Subcutaneous abdominal adipose tissue (tissue), 5 donors: ENCODE data around the gene SERPINB1.

Experiments
- H3K27ac ChIP-seq: one replicate; pipeline ENCODE4 v1.7.0; 2013; ENCODE audit warnings: low read depth, mild to moderate bottlenecking, inconsistent platforms, low read length, moderate library complexity
- H3K27me3 ChIP-seq, 5 donors: one replicate each; pipeline ENCODE4 v1.7.0; 2013; ENCODE audit warnings: low read length in 5 of 5, inconsistent platforms in 1 of 5; ENCODE audit not compliant: control insufficient read depth in 5 of 5, insufficient read depth in 4 of 5
- H3K36me3 ChIP-seq, 5 donors: one replicate each; pipeline ENCODE4 v1.7.0; 2013; ENCODE audit warnings: low read length in 5 of 5; ENCODE audit not compliant: control insufficient read depth in 5 of 5, insufficient read depth in 5 of 5
- H3K4me1 ChIP-seq, 5 donors: one replicate each; pipeline ENCODE4 v1.7.0; 2013; ENCODE audit warnings: low read length in 5 of 5, mild to moderate bottlenecking in 3 of 5, moderate library complexity in 1 of 5; ENCODE audit not compliant: control insufficient read depth in 5 of 5, insufficient read depth in 5 of 5
- H3K4me3 ChIP-seq, 5 donors: one replicate each; pipeline ENCODE4 v1.7.0; 2013; ENCODE audit warnings: low read length in 5 of 5, low read depth in 1 of 5
- H3K9ac ChIP-seq, 5 donors: one replicate each; pipeline ENCODE4 v1.7.0; 2013; ENCODE audit warnings: low read length in 5 of 5, mild to moderate bottlenecking in 4 of 5, moderate library complexity in 3 of 5
- H3K9me3 ChIP-seq, 5 donors: one replicate each; pipeline ENCODE4 v1.7.0; 2013; ENCODE audit warnings: low read length in 5 of 5; ENCODE audit not compliant: control insufficient read depth in 5 of 5
- donor health status: healthy.
- donor health status: healthy.
- donor health status: healthy.
- donor health status: healthy.
- donor health status: healthy.

Gene SERPINB1

GRCh38 chr6:2784930-2785329 lies 56.7 kb downstream of the SERPINB1 start:
- Histone ChIP-seq H3K9ac (no peak overlapping the region), H3K4me1 (no peaks in the 10 kb centered on the region), H3K36me3 (peaks cover 0 to 61% (median 51%) of the 10 kb centered on the region in 5 donors), H3K27ac (no peak overlapping the region), H3K27me3 (no peaks in the 10 kb centered on the region), H3K4me3 (no peak overlapping the region), H3K9me3 (no peaks in the 10 kb centered on the region)

- Histone ChIP-seq H3K27ac (no peak overlapping the region), H3K27me3 (no peaks in the 10 kb centered on the region), H3K4me3 (no peak overlapping the region), H3K4me1 (no peaks in the 10 kb centered on the region), H3K9me3 (no peaks in the 10 kb centered on the region), H3K9ac (no peak overlapping the region), H3K36me3 (peaks cover 3 to 67% (median 57%) of the 10 kb centered on the region in 5 donors)
Measured at GRCh38 chr6:2784061-2784460, 57.6 kb downstream of the SERPINB1 start.

GRCh38 chr6:2783188-2783963 lies 58.3 kb downstream of the SERPINB1 start:
- no peak overlapping the region for H3K27ac ChIP-seq
- no peak overlapping the region for H3K9ac ChIP-seq
- no peaks in the 10 kb centered on the region for H3K27me3 ChIP-seq
- peaks cover 3 to 74% (median 60%) of the 10 kb centered on the region in 5 donors for H3K36me3 ChIP-seq
- no peaks in the 10 kb centered on the region for H3K4me1 ChIP-seq
- H3K4me3 ChIP-seq = no peak overlapping the region
- H3K9me3 ChIP-seq = no peaks in the 10 kb centered on the region

- H3K27ac ChIP-seq = no peak overlapping the region
- no peak overlapping the region for H3K4me3 ChIP-seq
- no peak overlapping the region for H3K9ac ChIP-seq
Measured at GRCh38 chr6:2782825-2783187, 58.9 kb downstream of the SERPINB1 start.

GRCh38 chr6:2782356-2782708 lies 59.3 kb downstream of the SERPINB1 start:
- Histone ChIP-seq H3K9ac (no peak overlapping the region), H3K27me3 (no peaks in the 10 kb centered on the region), H3K4me3 (no peak overlapping the region), H3K4me1 (no peaks in the 10 kb centered on the region), H3K36me3 (peaks cover 3 to 68% (median 55%) of the 10 kb centered on the region in 5 donors), H3K9me3 (no peaks in the 10 kb centered on the region), H3K27ac (no peak overlapping the region)

More at GRCh38 chr6:2782825-2783187, 58.9 kb downstream of the SERPINB1 start:
- Histone ChIP-seq H3K36me3 (peaks cover 3 to 72% (median 59%) of the 10 kb centered on the region in 5 donors), H3K9me3 (no peaks in the 10 kb centered on the region), H3K27me3 (no peaks in the 10 kb centered on the region), H3K4me1 (no peaks in the 10 kb centered on the region)
